GM23338 (cell line): ENCODE measurements around the gene CACNB4. TPM values are rescaled to one million over a fixed set of nuclear protein-coding genes. Genes with fewer than 3 reads are reported as not detected.

Experiments used
- ATAC-seq: fragments of 200-7000 bp; cut with Tn5 transposase; 3 replicates; pipeline ENCODE4 v1.9.1; 2020
- DNase-seq: peaks from one replicate; pipeline ENCODE4 v3.0.0-alpha.2; 2015; ENCODE audit warnings: low spot score
- H2AFZ ChIP-seq: fragments of 200-600 bp; sonication (generic); 2 replicates; pipeline ENCODE4 v1.8.0; 2016; ENCODE audit warnings: antibody characterized with exemption, mild to moderate bottlenecking, moderate library complexity
- H3F3A ChIP-seq: fragments of 200-600 bp; sonication (generic); replicated peaks from 2 replicates; pipeline ENCODE4 v1.8.0; 2017; ENCODE audit warnings: antibody characterized with exemption, mixed run types, low read depth
- H3K27ac ChIP-seq: fragments of 200-600 bp; sonication (generic); 2 replicates; pipeline ENCODE4 v1.6.1; 2016; ENCODE audit warnings: low read depth
- H3K27me3 ChIP-seq: fragments of 200-600 bp; sonication (generic); 2 replicates; pipeline ENCODE4 v1.8.0; 2016; ENCODE audit warnings: mild to moderate bottlenecking, mixed run types, moderate library complexity; ENCODE audit not compliant: insufficient read depth
- H3K36me3 ChIP-seq: fragments of 200-600 bp; sonication (generic); 2 replicates; pipeline ENCODE4 v1.8.0; 2016; ENCODE audit warnings: mild to moderate bottlenecking; ENCODE audit not compliant: insufficient read depth
- H3K4me1 ChIP-seq: fragments of 200-600 bp; sonication (generic); 2 replicates; pipeline ENCODE4 v1.8.0; 2016; ENCODE audit warnings: mild to moderate bottlenecking, moderate library complexity; ENCODE audit not compliant: insufficient read depth
- H3K4me2 ChIP-seq: fragments of 200-600 bp; sonication (generic); 2 replicates; pipeline ENCODE4 v1.7.1; 2017; ENCODE audit warnings: mixed run types
- H3K4me3 ChIP-seq: fragments of 200-600 bp; sonication (generic); 2 replicates; pipeline ENCODE4 v1.6.1; 2016; ENCODE audit warnings: mixed run types
- H3K79me2 ChIP-seq: fragments of 200-600 bp; sonication (generic); replicated peaks from 2 replicates; pipeline ENCODE4 v1.8.0; 2017; ENCODE audit warnings: mild to moderate bottlenecking; ENCODE audit not compliant: insufficient read depth
- H3K9me2 ChIP-seq: fragments of 200-600 bp; sonication (generic); 2 replicates; pipeline ENCODE4 v1.8.0; 2017; ENCODE audit not compliant: insufficient read depth
- H4K20me1 ChIP-seq: fragments of 200-600 bp; sonication (generic); replicated peaks from 2 replicates; pipeline ENCODE4 v1.8.0; 2017; ENCODE audit warnings: mild to moderate bottlenecking; ENCODE audit not compliant: insufficient read depth
- H3K27ac Mint-ChIP-seq: 2 replicates; pipeline ENCODE4 v1.8.0; 2020; ENCODE audit warnings: inconsistent platforms, mild to moderate bottlenecking, moderate library complexity, mixed read lengths
- H3K27me3 Mint-ChIP-seq: 3 replicates; pipeline ENCODE4 v1.8.0; 2022; ENCODE audit warnings: low read depth, mild to moderate bottlenecking, moderate library complexity, mixed read lengths, inconsistent platforms; ENCODE audit not compliant: insufficient read depth, poor library complexity
- H3K36me3 Mint-ChIP-seq: 3 replicates; pipeline ENCODE4 v1.8.0; 2021; ENCODE audit warnings: low read depth, mild to moderate bottlenecking, inconsistent platforms, moderate library complexity, mixed read lengths
- H3K4me1 Mint-ChIP-seq: 3 replicates; pipeline ENCODE4 v1.8.0; 2020; ENCODE audit warnings: mild to moderate bottlenecking, inconsistent platforms, mixed read lengths
- H3K4me3 Mint-ChIP-seq: 3 replicates; pipeline ENCODE4 v1.8.0; 2021; ENCODE audit warnings: moderate library complexity, mild to moderate bottlenecking, inconsistent platforms, mixed read lengths
- H3K9me3 Mint-ChIP-seq: 3 replicates; pipeline ENCODE4 v1.8.0; 2020; ENCODE audit warnings: moderate library complexity, mild to moderate bottlenecking, inconsistent platforms, mixed read lengths
- CREB1 ChIP-seq: fragments of 250-450 bp; sonication (Bioruptor Pico); IDR thresholded peaks from 2 replicates; pipeline ENCODE4 v1.5.0; 2020; ENCODE audit warnings: low read depth, mild to moderate bottlenecking, moderate library complexity
- CTCF ChIP-seq, 2 experiments: fragments of 200-600 bp in 1 of 2; sonication (generic) in 1 of 2; conservative IDR thresholded peaks; 2 replicates each; pipeline versions ENCODE4 v1.5.1 to v1.6.1; 2016 to 2017; ENCODE audit warnings: antibody characterized with exemption in 2 of 2, low read depth in 2 of 2, mild to moderate bottlenecking in 2 of 2, moderate library complexity in 1 of 2
- ETS1 ChIP-seq: IDR thresholded peaks from 2 replicates; pipeline ENCODE4 v1.6.1; 2016; ENCODE audit warnings: antibody characterized with exemption
- EZH2 ChIP-seq: fragments of 200-600 bp; sonication (generic); IDR thresholded peaks from one replicate; pipeline ENCODE4 v1.8.0; 2017; ENCODE audit warnings: antibody characterized with exemption, mild to moderate bottlenecking, low read depth; ENCODE audit not compliant: unreplicated experiment
- EZH2phosphoT487 ChIP-seq: fragments of 200-600 bp; sonication (generic); IDR thresholded peaks from one replicate; pipeline ENCODE4 v1.8.1; 2018; ENCODE audit warnings: antibody characterized with exemption; ENCODE audit not compliant: unreplicated experiment
- JUNB ChIP-seq: IDR thresholded peaks from one replicate; pipeline ENCODE4 v1.6.1; 2016; ENCODE audit warnings: antibody characterized with exemption; ENCODE audit not compliant: unreplicated experiment
- NANOG ChIP-seq: IDR thresholded peaks from 2 replicates; pipeline ENCODE4 v1.6.1; 2016; ENCODE audit warnings: antibody characterized with exemption, borderline replicate concordance
- POLR2AphosphoS5 ChIP-seq: IDR thresholded peaks from 2 replicates; pipeline ENCODE4 v1.6.1; 2016; ENCODE audit warnings: antibody characterized with exemption, low read depth
- STAT1 ChIP-seq: IDR thresholded peaks from one replicate; pipeline ENCODE4 v1.6.1; 2016; ENCODE audit warnings: antibody characterized with exemption; ENCODE audit not compliant: unreplicated experiment
- ZNF114 ChIP-seq: fragments of 250-450 bp; sonication (Bioruptor Pico); IDR thresholded peaks from 2 replicates; pipeline ENCODE4 v1.5.0; 2020; ENCODE audit warnings: mild to moderate bottlenecking, moderate library complexity
- ZNF331 ChIP-seq: fragments of 250-450 bp; sonication (Bioruptor Pico); IDR thresholded peaks from 2 replicates; pipeline ENCODE4 v1.5.0; 2020; ENCODE audit warnings: low read depth, mild to moderate bottlenecking, moderate library complexity
- polyA plus RNA-seq: library from polyadenylated mRNA; unstranded; fragments of >200 nt; fragmentation: Nextera tagmentation; extraction: Ambion mirVana; gene quantifications from 2 replicates; pipeline ENCODE4 v1.2.1, GENCODE V29; 2016
- total RNA-seq: library from RNA; depleted of rRNA; stranded (reverse); fragments of >200 nt; shearing (Covaris generic); gene quantifications from 2 replicates; pipeline ENCODE4 v1.2.3, GENCODE V29; 2014
- TF ChIP-seq, protein P1 (sequence below): IDR thresholded peaks from one replicate; pipeline ENCODE4 v1.6.1; 2018; ENCODE audit warnings: antibody characterized with exemption; ENCODE audit not compliant: unreplicated experiment
- TF ChIP-seq, protein P2 (sequence below): fragments of 250-450 bp; sonication (Bioruptor Pico); IDR thresholded peaks from 2 replicates; pipeline ENCODE4 v1.5.0; 2020; ENCODE audit warnings: mild to moderate bottlenecking, moderate library complexity

Gene CACNB4
- total and polyA plus RNA-seq, 2 experiments from 2014 or later: 4.0 to 9.8 TPM

DNA sequence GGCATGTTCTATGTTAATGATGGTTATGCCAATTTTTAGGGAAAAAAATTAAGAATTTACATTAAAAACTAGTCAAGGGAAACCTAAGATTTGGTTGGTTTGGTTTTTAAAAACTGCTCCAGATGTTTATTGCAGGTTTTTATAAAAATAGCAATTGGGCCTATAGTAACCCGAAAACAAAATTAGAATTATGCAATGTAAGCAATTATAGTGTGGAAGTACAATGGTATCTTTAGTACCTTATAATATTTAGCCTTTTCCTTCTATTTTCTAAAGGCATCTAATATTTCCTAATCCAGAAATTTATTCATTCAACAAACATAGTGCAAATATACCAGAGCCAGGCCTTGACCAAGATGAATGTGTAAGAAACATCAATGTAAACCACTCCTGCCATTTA, 27.3 kb downstream of the CACNB4 start:
- Histone ChIP-seq H3K36me3 (no peaks in the 10 kb centered on the region), H3K79me2 (no peaks in the 10 kb centered on the region), H3K4me3 (no peak overlapping the region), H3K9me2 (peaks cover 7% of the 10 kb centered on the region; the same call in 1 of the 2 replicates), H2AFZ (no peak overlapping the region), H3K4me2 (no peak overlapping the region), H3K27me3 (no peaks in the 10 kb centered on the region), H3K4me1 (no peaks in the 10 kb centered on the region; the same call in 1 of the 2 replicates), H3K27ac (no peak overlapping the region), H4K20me1 (no peaks in the 10 kb centered on the region), H3F3A (no peaks in the 10 kb centered on the region)
- TF ChIP-seq EZH2 (no peak), NANOG (no peak), CREB1 (CRISPR knock-in tag) (no peak), ETS1 (no peak), ZNF114 (no peak), JUNB (no peak), POLR2AphosphoS5 (no peak), ZNF331 (CRISPR knock-in tag) (no peak), STAT1 (no peak), EZH2phosphoT487 (no peak), CTCF (conservative IDR thresholded peaks at IDR 0.05; ENCODE audit: low read depth in 2 of 2) (no peak)
- TF ChIP-seq, protein P1, sequence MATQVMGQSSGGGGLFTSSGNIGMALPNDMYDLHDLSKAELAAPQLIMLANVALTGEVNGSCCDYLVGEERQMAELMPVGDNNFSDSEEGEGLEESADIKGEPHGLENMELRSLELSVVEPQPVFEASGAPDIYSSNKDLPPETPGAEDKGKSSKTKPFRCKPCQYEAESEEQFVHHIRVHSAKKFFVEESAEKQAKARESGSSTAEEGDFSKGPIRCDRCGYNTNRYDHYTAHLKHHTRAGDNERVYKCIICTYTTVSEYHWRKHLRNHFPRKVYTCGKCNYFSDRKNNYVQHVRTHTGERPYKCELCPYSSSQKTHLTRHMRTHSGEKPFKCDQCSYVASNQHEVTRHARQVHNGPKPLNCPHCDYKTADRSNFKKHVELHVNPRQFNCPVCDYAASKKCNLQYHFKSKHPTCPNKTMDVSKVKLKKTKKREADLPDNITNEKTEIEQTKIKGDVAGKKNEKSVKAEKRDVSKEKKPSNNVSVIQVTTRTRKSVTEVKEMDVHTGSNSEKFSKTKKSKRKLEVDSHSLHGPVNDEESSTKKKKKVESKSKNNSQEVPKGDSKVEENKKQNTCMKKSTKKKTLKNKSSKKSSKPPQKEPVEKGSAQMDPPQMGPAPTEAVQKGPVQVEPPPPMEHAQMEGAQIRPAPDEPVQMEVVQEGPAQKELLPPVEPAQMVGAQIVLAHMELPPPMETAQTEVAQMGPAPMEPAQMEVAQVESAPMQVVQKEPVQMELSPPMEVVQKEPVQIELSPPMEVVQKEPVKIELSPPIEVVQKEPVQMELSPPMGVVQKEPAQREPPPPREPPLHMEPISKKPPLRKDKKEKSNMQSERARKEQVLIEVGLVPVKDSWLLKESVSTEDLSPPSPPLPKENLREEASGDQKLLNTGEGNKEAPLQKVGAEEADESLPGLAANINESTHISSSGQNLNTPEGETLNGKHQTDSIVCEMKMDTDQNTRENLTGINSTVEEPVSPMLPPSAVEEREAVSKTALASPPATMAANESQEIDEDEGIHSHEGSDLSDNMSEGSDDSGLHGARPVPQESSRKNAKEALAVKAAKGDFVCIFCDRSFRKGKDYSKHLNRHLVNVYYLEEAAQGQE: no peak
- TF ChIP-seq, protein P2, sequence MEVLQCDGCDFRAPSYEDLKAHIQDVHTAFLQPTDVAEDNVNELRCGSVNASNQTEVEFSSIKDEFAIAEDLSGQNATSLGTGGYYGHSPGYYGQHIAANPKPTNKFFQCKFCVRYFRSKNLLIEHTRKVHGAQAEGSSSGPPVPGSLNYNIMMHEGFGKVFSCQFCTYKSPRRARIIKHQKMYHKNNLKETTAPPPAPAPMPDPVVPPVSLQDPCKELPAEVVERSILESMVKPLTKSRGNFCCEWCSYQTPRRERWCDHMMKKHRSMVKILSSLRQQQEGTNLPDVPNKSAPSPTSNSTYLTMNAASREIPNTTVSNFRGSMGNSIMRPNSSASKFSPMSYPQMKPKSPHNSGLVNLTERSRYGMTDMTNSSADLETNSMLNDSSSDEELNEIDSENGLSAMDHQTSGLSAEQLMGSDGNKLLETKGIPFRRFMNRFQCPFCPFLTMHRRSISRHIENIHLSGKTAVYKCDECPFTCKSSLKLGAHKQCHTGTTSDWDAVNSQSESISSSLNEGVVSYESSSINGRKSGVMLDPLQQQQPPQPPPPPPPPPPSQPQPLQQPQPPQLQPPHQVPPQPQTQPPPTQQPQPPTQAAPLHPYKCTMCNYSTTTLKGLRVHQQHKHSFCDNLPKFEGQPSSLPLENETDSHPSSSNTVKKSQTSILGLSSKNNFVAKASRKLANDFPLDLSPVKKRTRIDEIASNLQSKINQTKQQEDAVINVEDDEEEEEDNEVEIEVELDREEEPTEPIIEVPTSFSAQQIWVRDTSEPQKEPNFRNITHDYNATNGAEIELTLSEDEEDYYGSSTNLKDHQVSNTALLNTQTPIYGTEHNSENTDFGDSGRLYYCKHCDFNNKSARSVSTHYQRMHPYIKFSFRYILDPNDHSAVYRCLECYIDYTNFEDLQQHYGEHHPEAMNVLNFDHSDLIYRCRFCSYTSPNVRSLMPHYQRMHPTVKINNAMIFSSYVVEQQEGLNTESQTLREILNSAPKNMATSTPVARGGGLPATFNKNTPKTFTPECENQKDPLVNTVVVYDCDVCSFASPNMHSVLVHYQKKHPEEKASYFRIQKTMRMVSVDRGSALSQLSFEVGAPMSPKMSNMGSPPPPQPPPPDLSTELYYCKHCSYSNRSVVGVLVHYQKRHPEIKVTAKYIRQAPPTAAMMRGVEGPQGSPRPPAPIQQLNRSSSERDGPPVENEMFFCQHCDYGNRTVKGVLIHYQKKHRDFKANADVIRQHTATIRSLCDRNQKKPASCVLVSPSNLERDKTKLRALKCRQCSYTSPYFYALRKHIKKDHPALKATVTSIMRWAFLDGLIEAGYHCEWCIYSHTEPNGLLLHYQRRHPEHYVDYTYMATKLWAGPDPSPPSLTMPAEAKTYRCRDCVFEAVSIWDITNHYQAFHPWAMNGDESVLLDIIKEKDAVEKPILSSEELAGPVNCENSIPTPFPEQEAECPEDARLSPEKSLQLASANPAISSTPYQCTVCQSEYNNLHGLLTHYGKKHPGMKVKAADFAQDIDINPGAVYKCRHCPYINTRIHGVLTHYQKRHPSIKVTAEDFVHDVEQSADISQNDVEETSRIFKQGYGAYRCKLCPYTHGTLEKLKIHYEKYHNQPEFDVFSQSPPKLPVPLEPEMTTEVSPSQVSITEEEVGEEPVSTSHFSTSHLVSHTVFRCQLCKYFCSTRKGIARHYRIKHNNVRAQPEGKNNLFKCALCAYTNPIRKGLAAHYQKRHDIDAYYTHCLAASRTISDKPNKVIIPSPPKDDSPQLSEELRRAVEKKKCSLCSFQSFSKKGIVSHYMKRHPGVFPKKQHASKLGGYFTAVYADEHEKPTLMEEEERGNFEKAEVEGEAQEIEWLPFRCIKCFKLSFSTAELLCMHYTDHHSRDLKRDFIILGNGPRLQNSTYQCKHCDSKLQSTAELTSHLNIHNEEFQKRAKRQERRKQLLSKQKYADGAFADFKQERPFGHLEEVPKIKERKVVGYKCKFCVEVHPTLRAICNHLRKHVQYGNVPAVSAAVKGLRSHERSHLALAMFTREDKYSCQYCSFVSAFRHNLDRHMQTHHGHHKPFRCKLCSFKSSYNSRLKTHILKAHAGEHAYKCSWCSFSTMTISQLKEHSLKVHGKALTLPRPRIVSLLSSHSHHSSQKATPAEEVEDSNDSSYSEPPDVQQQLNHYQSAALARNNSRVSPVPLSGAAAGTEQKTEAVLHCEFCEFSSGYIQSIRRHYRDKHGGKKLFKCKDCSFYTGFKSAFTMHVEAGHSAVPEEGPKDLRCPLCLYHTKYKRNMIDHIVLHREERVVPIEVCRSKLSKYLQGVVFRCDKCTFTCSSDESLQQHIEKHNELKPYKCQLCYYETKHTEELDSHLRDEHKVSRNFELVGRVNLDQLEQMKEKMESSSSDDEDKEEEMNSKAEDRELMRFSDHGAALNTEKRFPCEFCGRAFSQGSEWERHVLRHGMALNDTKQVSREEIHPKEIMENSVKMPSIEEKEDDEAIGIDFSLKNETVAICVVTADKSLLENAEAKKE (CRISPR knock-in tag): no peak
- no peak overlapping the region for H3K27ac Mint-ChIP-seq
- no peaks in the 10 kb centered on the region; the same call in 2 of the 3 replicates for H3K36me3 Mint-ChIP-seq
- no peak overlapping the region for H3K4me3 Mint-ChIP-seq
- peaks cover 13% of the 10 kb centered on the region for H3K4me1 Mint-ChIP-seq
- no peaks in the 10 kb centered on the region for H3K9me3 Mint-ChIP-seq
- ATAC-seq (no peak), DNase-seq (no peak)
- peaks cover 4% of the 10 kb centered on the region for H3K27me3 Mint-ChIP-seq
